Spleen (tissue), 7 donors: ENCODE data around the gene UCK2.

Source experiments
- CTCF ChIP-seq, 11 experiments: fragments of 200-600 bp in 7 of 11; fragments of 450-650 bp in 4 of 11; sonication (generic) in 4 of 11; IDR thresholded peaks in 8 of 11; conservative IDR thresholded peaks in 3 of 11; 1 replicate in 7 of 11; 2 replicates in 4 of 11; pipeline versions ENCODE4 v1.4.0 to v1.8.0; 2016 to 2021; ENCODE audit warnings: antibody characterized with exemption in 11 of 11, inconsistent platforms in 4 of 11, mild to moderate bottlenecking in 1 of 11
- POLR2A ChIP-seq, 3 donors: fragments of 450-650 bp; IDR thresholded peaks; one replicate each; pipeline ENCODE4 v1.5.1; 2017; ENCODE audit warnings: antibody characterized with exemption in 3 of 3, mild to moderate bottlenecking in 1 of 3
- POLR2AphosphoS5 ChIP-seq, 3 donors: sonication (generic); formaldehyde crosslinking; IDR thresholded peaks; one replicate each; pipeline ENCODE4 v1.5.1; 2017; ENCODE audit warnings: antibody characterized with exemption in 3 of 3
- donor health status: DM: no; HTN: no; CAD: no; lungs with moderate emphysema.
- donor health status: DM: no; HTN: no; CAD: no.
- donor health status: DM: no; HTN: no; CAD: no.

GRCh38 chr1:165793951-165794350 is 33.5 kb upstream of the UCK2 start:
- TF ChIP-seq POLR2AphosphoS5 (IDR thresholded peaks at IDR 0.05) (no peak), CTCF (IDR thresholded peaks at IDR 0.05 in 8 of 11, conservative IDR thresholded peaks at IDR 0.05 in 3 of 11) (no peak), POLR2A (IDR thresholded peaks at IDR 0.05) (no peak)
